Parathyroid adenoma (tissue), 2 donors: Measurements from ENCODE around the gene PCSK5.

Experiments used
- H2AFZ ChIP-seq: fragments of 300-600 bp; sonication (generic); one replicate; pipeline ENCODE4 v1.7.0; 2017; ENCODE audit warnings: antibody characterized with exemption, mild to moderate bottlenecking
- H3K27ac ChIP-seq: fragments of 300-600 bp; sonication (generic); one replicate; pipeline ENCODE4 v1.7.0; 2017
- H3K27me3 ChIP-seq: fragments of 300-600 bp; sonication (generic); one replicate; pipeline ENCODE4 v1.7.0; 2017; ENCODE audit warnings: low read length; ENCODE audit not compliant: control insufficient read depth, insufficient read depth
- H3K36me3 ChIP-seq: fragments of 300-600 bp; sonication (generic); one replicate; pipeline ENCODE4 v1.7.0; 2017; ENCODE audit warnings: low read length; ENCODE audit not compliant: control insufficient read depth, insufficient read depth
- H3K4me1 ChIP-seq: fragments of 300-600 bp; sonication (generic); one replicate; pipeline ENCODE4 v1.7.0; 2017; ENCODE audit warnings: control low read depth
- H3K4me2 ChIP-seq: fragments of 300-600 bp; sonication (generic); one replicate; pipeline ENCODE4 v1.7.0; 2017; ENCODE audit warnings: low read length
- H3K4me3 ChIP-seq: fragments of 300-600 bp; sonication (generic); one replicate; pipeline ENCODE4 v1.7.0; 2017; ENCODE audit warnings: low read depth, low read length
- H3K79me2 ChIP-seq: fragments of 300-600 bp; sonication (generic); one replicate; pipeline ENCODE4 v1.7.0; 2017; ENCODE audit warnings: control low read depth
- H3K9ac ChIP-seq: fragments of 300-600 bp; sonication (generic); one replicate; pipeline ENCODE4 v1.7.0; 2017; ENCODE audit warnings: mild to moderate bottlenecking
- H3K9me3 ChIP-seq: fragments of 300-600 bp; sonication (generic); one replicate; pipeline ENCODE4 v1.7.0; 2017; ENCODE audit warnings: low read length; ENCODE audit not compliant: control insufficient read depth
- TF ChIP-seq, protein P1 (sequence below): fragments of 300-600 bp; sonication (generic); IDR thresholded peaks from one replicate; pipeline ENCODE4 v1.7.0; 2017; ENCODE audit warnings: antibody characterized with exemption, mild to moderate bottlenecking
- donor health status: primary hyperparathyroidism.

The PCSK5 gene

DNA sequence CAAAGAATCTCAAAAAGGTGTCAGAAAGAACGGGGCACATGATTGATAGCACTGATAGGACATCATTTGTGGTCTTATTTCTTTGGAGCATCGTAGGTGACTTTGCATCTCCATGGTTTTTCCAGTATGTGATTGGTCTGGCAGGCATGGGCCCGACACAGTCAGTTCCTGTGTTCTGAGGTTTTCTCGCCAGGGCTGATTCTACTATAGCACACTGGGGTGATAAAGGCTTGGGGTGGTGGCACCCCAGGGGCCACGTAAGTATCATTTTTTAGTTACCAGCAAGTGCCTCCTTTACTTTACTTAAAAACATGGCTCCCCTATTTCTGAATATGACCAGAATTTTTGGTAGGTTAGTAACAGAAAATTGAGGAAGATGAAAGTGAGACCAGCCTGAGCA lies 301.0 kb downstream of the PCSK5 start:
- TF ChIP-seq, protein P1, sequence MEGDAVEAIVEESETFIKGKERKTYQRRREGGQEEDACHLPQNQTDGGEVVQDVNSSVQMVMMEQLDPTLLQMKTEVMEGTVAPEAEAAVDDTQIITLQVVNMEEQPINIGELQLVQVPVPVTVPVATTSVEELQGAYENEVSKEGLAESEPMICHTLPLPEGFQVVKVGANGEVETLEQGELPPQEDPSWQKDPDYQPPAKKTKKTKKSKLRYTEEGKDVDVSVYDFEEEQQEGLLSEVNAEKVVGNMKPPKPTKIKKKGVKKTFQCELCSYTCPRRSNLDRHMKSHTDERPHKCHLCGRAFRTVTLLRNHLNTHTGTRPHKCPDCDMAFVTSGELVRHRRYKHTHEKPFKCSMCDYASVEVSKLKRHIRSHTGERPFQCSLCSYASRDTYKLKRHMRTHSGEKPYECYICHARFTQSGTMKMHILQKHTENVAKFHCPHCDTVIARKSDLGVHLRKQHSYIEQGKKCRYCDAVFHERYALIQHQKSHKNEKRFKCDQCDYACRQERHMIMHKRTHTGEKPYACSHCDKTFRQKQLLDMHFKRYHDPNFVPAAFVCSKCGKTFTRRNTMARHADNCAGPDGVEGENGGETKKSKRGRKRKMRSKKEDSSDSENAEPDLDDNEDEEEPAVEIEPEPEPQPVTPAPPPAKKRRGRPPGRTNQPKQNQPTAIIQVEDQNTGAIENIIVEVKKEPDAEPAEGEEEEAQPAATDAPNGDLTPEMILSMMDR = no peak
- H3K27ac ChIP-seq = no peak overlapping the region
- H3K79me2 ChIP-seq = no peaks in the 10 kb centered on the region
- no peaks in the 10 kb centered on the region for H3K9me3 ChIP-seq
- H3K4me3 ChIP-seq = no peak overlapping the region
- no peaks in the 10 kb centered on the region for H3K4me1 ChIP-seq
- no peak overlapping the region for H3K9ac ChIP-seq
- no peaks in the 10 kb centered on the region for H3K36me3 ChIP-seq
- H3K4me2 ChIP-seq = no peak overlapping the region
- H3K27me3 ChIP-seq = no peaks in the 10 kb centered on the region
- H2AFZ ChIP-seq = no peak overlapping the region

DNA sequence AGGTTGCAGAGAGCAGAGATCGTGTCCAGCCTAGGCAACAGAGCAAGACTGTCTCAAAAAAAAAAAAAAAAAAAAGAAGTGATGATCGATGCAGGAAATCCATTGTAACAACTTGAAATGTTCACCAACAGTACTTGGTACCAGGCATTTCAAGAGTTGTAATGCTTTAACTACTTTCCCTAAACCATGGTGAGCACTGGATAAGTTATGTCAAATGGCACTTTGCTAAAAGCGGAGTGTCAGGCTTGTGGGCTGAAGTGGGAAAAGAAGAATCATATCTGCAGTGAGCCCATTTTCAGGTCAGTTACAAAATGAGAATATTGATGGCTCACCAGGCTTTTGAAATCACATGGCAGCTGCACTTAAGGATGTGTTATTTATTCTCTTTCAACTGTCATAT lies 301.5 kb downstream of the PCSK5 start:
- Histone ChIP-seq H3K4me2 (no peak overlapping the region), H3K4me1 (no peaks in the 10 kb centered on the region), H3K27me3 (no peaks in the 10 kb centered on the region), H3K4me3 (no peak overlapping the region), H3K27ac (no peak overlapping the region), H3K79me2 (no peaks in the 10 kb centered on the region), H3K9me3 (no peaks in the 10 kb centered on the region), H2AFZ (no peak overlapping the region), H3K9ac (no peak overlapping the region), H3K36me3 (no peaks in the 10 kb centered on the region)
- TF ChIP-seq, protein P1 = no peak

DNA sequence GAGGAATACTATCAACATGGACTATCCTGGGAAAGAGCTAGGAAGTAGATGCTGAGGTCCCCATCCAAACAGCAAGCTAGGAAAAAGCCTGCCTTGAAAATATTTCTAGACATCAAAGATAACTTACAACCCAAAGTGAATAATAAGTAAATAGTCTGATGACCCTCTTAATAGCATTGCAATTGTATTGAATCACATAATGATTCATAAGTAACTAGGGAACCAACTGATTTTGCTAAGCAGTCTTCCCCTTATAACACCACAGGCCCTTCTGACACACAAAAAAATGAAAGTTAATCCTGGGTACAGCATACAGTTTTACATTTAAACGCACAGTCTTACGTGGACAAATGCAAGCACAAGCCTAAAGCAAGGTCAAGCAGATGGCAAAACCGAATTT lies 304.4 kb downstream of the PCSK5 start:
- H3K27ac ChIP-seq = no peak overlapping the region
- no peaks in the 10 kb centered on the region for H3K79me2 ChIP-seq
- no peak overlapping the region for H3K4me2 ChIP-seq
- no peaks in the 10 kb centered on the region for H3K27me3 ChIP-seq
- TF ChIP-seq, protein P1 = no peak
- no peak overlapping the region for H2AFZ ChIP-seq
- H3K4me1 ChIP-seq = no peaks in the 10 kb centered on the region
- no peak overlapping the region for H3K4me3 ChIP-seq
- H3K36me3 ChIP-seq = no peaks in the 10 kb centered on the region
- no peak overlapping the region for H3K9ac ChIP-seq
- no peaks in the 10 kb centered on the region for H3K9me3 ChIP-seq

DNA sequence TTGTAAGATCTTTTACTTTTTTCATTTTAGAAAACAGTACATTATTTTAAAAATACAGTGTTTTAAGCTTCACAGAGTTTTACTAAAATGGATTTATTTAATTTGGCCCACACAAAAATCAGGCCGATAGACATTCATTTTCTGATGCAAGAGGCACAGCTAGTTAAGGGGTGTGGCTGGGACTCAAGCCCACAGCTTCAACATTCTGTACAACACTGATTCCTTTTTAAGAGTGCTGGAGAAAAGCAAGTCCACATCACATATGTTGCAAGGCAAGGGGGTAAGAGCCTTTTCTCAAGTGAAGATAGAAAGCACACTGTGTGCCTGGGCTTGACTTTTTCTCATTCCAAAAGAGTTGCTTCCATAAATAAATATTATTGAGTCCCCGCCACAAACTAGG lies 307.9 kb downstream of the PCSK5 start:
- Histone ChIP-seq H3K27ac (no peak overlapping the region), H3K36me3 (no peaks in the 10 kb centered on the region), H3K9me3 (no peaks in the 10 kb centered on the region)

DNA sequence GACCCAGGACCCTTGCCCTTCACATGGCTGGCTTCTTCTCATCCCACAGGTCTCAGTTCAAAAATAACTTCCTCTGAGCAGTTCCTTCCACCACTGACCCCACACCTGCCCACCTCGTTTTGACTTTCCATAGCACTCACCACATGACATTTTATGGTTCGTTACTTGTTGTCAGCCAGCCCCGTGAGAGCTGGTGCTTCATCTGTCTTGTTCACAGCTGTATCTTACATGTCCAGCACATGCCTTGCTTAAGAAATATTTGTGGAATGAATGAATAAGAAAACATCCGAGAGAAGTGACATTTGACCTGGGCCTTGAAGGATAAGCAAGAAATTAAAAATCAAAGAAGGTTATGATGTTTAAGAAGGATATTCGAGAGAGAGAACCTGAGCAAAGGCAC lies 309.8 kb downstream of the PCSK5 start:
- Histone ChIP-seq H3K79me2 (no peaks in the 10 kb centered on the region), H3K4me1 (no peaks in the 10 kb centered on the region), H3K4me3 (no peak overlapping the region), H2AFZ (no peak overlapping the region), H3K4me2 (no peak overlapping the region), H3K9ac (no peak overlapping the region), H3K27me3 (no peaks in the 10 kb centered on the region), H3K9me3 (no peaks in the 10 kb centered on the region), H3K27ac (no peak overlapping the region), H3K36me3 (no peaks in the 10 kb centered on the region)
- TF ChIP-seq, protein P1 = no peak

More for the DNA sequence above, 307.9 kb downstream of the PCSK5 start:
- no peak overlapping the region for H3K4me3 ChIP-seq
- no peaks in the 10 kb centered on the region for H3K79me2 ChIP-seq
- H2AFZ ChIP-seq = no peak overlapping the region
- no peak overlapping the region for H3K9ac ChIP-seq
- no peaks in the 10 kb centered on the region for H3K27me3 ChIP-seq
- H3K4me2 ChIP-seq = no peak overlapping the region
- H3K4me1 ChIP-seq = no peaks in the 10 kb centered on the region
- TF ChIP-seq, protein P1 = no peak
